GM10847 (cell line): ENCODE data around the gene USP9Y.

Experiments used
- POLR2A ChIP-seq: IDR thresholded peaks from 2 replicates; pipeline ENCODE4 v1.6.1; 2011; ENCODE audit not compliant: insufficient read length; ENCODE audit errors: extremely low read depth

Gene USP9Y

DNA sequence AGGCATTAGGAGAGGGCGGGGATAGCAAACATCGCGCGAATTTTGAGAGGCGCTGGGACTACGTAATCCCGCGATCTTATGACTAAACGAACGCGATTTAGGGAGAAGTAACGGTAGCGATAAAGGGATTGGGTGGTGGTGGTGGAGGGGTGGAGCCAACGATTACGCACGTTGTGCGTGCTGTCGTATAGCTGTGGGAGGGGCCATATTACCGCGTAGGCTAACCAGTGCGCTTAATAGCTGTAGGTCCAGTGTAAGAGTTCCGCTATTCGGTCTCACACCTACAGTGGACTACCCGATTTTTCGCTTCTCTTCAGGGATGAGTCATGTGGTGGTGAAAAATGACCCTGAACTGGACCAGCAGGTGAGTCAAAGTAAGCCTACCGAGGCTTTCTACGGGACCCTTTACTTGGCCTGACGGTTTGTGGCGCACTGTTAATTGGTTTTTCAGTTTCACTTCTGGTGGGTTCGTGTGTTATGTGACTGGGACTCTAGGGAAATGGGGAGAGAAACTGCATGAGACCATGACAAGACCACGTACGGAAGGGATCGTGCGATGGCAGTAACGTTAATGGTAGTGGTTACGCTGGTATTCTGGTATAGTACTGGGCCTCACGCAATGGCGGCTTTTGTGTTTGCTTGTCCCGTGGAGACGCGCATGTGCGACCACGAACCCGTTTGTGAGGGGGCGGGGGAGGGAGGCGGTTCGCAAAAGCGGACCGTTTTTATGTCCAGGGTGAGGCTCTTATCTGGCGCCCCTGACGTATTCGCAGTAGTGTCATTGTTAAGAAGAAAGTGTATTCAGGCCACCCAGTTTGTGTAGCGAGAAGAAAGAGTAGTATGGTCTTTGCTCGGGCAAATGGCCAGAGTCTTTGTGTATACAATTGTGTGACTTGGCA is 203.8 kb downstream of the USP9Y start, which contains the start of gene DDX3Y:
TSS of gene DDX3Y (plus strand) at position 251 of the 899 bp plus-strand sequence. CDS start at position 320, 69 bp downstream.
- no peak for TF ChIP-seq POLR2A

DNA sequence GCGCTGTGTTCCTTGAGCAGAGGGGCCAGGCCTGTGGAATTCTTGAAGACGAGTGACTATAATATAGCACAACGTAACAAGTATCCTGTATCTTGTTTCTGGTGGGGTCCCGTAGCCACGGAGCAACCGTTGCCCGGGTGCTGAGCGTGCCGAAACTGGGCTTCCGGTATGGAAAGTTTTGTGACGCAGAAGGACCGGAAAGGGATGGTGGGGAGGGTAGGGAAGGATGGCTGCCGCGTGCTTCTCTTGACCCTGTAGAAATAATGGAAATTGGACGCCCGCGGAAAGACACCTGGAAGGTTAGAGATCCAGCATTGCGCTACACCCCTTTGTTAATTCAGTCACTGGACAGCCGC is 204.5 kb downstream of the USP9Y start:
- no peak for TF ChIP-seq POLR2A

DNA sequence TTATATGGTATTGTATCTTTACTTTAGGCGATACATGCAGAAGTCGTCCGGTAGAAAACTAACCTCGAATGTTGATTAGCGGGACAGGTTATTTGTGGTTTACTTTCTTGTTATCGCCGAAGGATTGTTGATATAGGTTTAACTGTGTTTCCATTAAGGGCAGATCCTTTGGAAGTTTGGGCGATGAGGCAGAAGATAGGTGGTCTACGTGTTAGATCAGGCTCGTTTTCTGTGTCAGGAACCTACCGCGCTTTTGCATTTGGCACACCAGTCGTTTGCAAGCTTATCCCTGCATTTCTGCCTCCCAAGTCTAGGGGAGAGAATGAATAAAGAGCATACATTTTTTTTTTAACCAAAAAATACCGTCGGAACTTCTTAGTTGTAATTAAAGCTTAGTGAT is 204.9 kb downstream of the USP9Y start:
- TF ChIP-seq POLR2A, result no peak
